Mucosa of descending colon (tissue), 3 donors: ENCODE measurements around the gene ASS1. TPM values are rescaled to one million over a fixed set of nuclear protein-coding genes. Genes with fewer than 3 reads are reported as not detected.

Experiments used
- ATAC-seq: fragments of 200-7000 bp; cut with Tn5 transposase; one replicate; pipeline ENCODE4 v1.9.1; 2020; ENCODE audit warnings: mild to moderate bottlenecking, moderate library complexity
- DNase-seq, 3 donors: peaks; one replicate each; pipeline ENCODE4 v3.0.0-alpha.2; 2020
- H3K36me3 ChIP-seq: fragments of 200-600 bp; one replicate; pipeline ENCODE4 v1.8.0; 2021; ENCODE audit warnings: low read depth, mild to moderate bottlenecking
- H3K4me1 ChIP-seq: fragments of 200-600 bp; one replicate; pipeline ENCODE4 v1.8.0; 2021; ENCODE audit warnings: low read depth, mild to moderate bottlenecking
- H3K4me3 ChIP-seq: fragments of 200-600 bp; one replicate; pipeline ENCODE4 v1.8.0; 2021; ENCODE audit warnings: mild to moderate bottlenecking
- H3K9me3 ChIP-seq: fragments of 200-600 bp; one replicate; pipeline ENCODE4 v1.8.0; 2021; ENCODE audit warnings: mild to moderate bottlenecking
- CTCF ChIP-seq: fragments of 200-600 bp; IDR thresholded peaks from one replicate; pipeline ENCODE4 v1.8.0; 2022; ENCODE audit warnings: antibody characterized with exemption, mild to moderate bottlenecking
- intact Hi-C, 2 donors: fragments of 100-400 bp; cut with DNase I in 1 of 2; cut with micrococcal nuclease in 1 of 2; formaldehyde crosslinking; loops; one replicate each; pipeline versions ENCODE4 v1.11.0 to v1.11.1; 2022; cut with DNase I, micrococcal nuclease
- total RNA-seq, 3 donors: library from RNA; stranded (reverse); fragmentation: NEBNext Ultra II Directional in 2 of 3; extraction: Animal tissue kit (Norgen Biotek cat#: 25700) in 2 of 3; gene quantifications; one replicate each; pipeline versions ENCODE4 v1.2.1 to v1.2.4, GENCODE V29; 2021 to 2023
- donor health status: DM: no; HTN: no; CAD: no; lungs with moderate emphysema.
- donor health status: DM: no; HTN: no; CAD: no.
- donor health status: DM: no; HTN: yes; CAD: no.

ASS1 gene
- total RNA-seq, 3 donors from 2014 or later, result 221 to 410 (median 408) TPM

DNA sequence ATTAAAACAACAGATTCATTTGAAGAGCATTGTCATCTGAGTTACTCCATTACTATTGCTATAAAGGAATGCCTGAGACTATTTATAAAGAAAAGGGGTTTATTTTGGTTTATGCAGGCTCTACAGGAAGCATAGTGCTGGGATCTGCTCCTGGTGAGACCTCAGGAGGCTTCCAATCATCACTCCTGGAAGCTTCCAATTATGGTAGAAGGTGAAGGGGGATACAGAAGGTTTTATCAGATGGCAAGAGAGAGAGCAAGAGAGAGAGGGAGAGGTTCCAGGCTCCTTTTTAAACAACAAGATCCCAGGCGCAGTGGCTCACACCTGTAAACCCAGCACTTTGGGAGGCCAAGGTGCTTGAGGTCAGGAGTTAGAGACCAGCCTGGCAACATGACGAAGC lies 63.5 kb downstream of the ASS1 start:
- no peaks in the 10 kb centered on the region for H3K9me3 ChIP-seq
- no peak for TF ChIP-seq CTCF
- no peaks in the 10 kb centered on the region for H3K4me1 ChIP-seq
- no peak for DNase-seq
- no peak overlapping the region for H3K4me3 ChIP-seq
- intact Hi-C loops, result no loop called here
- ATAC-seq, result no peak
- no peaks in the 10 kb centered on the region for H3K36me3 ChIP-seq

GRCh38 chr9:130512199-130512598 lies 67.4 kb downstream of the ASS1 start:
- Histone ChIP-seq H3K9me3 (no peaks in the 10 kb centered on the region), H3K36me3 (no peaks in the 10 kb centered on the region), H3K4me3 (no peak overlapping the region), H3K4me1 (no peaks in the 10 kb centered on the region)
- no peak for TF ChIP-seq CTCF
- intact Hi-C loops, result no loop called here
- DNase-seq (no peak), ATAC-seq (no peak)

GRCh38 chr9:130513078-130513477 lies 68.3 kb downstream of the ASS1 start:
- intact Hi-C loops, result no loop called here
- H3K36me3 ChIP-seq, result no peaks in the 10 kb centered on the region
- TF ChIP-seq CTCF, result no peak
- no peaks in the 10 kb centered on the region for H3K9me3 ChIP-seq
- ATAC-seq (no peak), DNase-seq (no peak)
- H3K4me3 ChIP-seq, result no peak overlapping the region
- no peaks in the 10 kb centered on the region for H3K4me1 ChIP-seq

DNA sequence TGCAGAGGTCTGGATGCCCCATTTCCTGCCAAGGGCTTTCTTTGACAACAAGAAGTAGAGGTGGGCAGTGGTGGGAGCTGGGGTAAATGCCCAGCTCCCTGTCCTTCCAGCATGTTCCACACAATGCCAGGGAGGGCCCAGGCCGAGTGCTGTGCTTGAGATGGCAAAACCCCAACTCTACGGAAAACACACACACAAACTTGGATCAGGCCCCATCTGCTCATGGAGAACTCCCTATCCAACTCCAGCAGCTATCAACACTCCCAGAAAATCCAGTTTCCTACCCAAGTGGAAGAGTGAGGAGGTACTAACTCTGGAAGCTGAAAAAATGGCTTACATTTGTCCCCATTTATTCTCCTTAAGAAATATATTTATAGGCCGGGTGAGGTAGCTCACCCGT lies 73.5 kb downstream of the ASS1 start:
- H3K9me3 ChIP-seq, result no peaks in the 10 kb centered on the region
- H3K36me3 ChIP-seq, result no peaks in the 10 kb centered on the region
- TF ChIP-seq CTCF, result no peak
- intact Hi-C loops, result no loop called here
- no peak for DNase-seq
- H3K4me3 ChIP-seq, result no peak overlapping the region
- H3K4me1 ChIP-seq, result no peaks in the 10 kb centered on the region
- no peak for ATAC-seq

DNA sequence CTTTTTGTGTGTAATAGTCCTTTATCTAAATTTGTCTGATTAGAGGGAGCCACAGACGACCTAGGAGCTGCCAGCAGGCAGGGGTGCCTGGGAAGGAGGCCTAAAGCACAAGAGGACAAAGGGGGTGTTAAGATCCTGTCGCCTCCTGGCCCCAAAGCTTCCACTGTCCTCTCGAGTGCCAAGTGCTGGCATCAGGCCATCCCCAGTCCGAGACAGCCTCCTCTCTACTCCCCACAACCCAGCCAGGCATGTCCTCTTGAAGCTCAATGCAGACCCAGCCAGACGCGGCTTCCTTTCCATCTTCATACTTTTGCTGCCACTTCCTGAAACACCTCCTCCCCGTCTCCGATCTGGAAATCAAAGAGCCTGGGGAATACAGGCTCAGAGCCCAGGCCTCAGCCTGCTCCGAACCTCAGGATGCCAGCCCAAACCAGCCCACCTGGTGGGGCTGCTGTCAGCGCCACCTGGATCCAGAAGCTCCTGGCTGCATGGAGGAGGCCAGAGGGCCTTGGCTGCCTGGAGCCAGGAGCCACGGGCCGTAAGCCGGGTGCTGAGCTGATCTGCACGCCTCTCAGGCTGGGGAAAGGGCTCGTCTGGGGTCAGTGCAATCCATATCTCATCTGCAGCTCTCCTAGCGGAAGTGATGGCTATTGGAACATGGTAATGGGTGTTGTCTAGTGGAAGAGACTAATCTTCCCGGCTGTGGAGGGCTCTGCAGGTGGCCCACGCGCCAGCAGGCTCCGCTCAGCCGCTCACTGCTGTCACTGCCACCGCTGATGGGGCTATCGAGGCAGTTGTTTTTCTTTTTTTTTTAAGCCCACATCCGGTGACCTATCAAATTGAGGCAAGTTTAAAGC lies 74.4 kb downstream of the ASS1 start:
- intact Hi-C loops, result no loop called here
- Histone ChIP-seq H3K36me3 (no peaks in the 10 kb centered on the region), H3K4me3 (no peak overlapping the region), H3K9me3 (no peaks in the 10 kb centered on the region), H3K4me1 (no peaks in the 10 kb centered on the region)
- no peak for ATAC-seq
- TF ChIP-seq CTCF, result no peak
- no peak for DNase-seq
